GM19099 (cell line): ENCODE results near the gene TENT4B.

ENCODE experiments used
- POLR2A ChIP-seq: IDR thresholded peaks from 3 replicates; pipeline ENCODE4 v1.6.1; 2011; ENCODE audit warnings: low read depth; ENCODE audit not compliant: insufficient read length; ENCODE audit errors: extremely low read depth

Gene TENT4B

GRCh38 chr16:50201787-50202186, 48.7 kb downstream of the TENT4B start:
- no peak for TF ChIP-seq POLR2A

GRCh38 chr16:50202926-50203624, 50.0 kb downstream of the TENT4B start:
- no peak for TF ChIP-seq POLR2A

- TF ChIP-seq POLR2A: no peak
These were observed 50.6 kb downstream of the TENT4B start for GRCh38 chr16:50203681-50204080.

GRCh38 chr16:50204453-50205108, 51.5 kb downstream of the TENT4B start:
- no peak for TF ChIP-seq POLR2A

GRCh38 chr16:50207652-50208051, 54.5 kb downstream of the TENT4B start:
- no peak for TF ChIP-seq POLR2A

GRCh38 chr16:50208460-50208931, 55.4 kb downstream of the TENT4B start:
- no peak for TF ChIP-seq POLR2A

- no peak for TF ChIP-seq POLR2A
These were observed 56.6 kb downstream of the TENT4B start for GRCh38 chr16:50209546-50210265.

- no peak for TF ChIP-seq POLR2A
These were observed 57.3 kb downstream of the TENT4B start for GRCh38 chr16:50210266-50211038.

GRCh38 chr16:50213939-50214519, 60.9 kb downstream of the TENT4B start:
- no peak for TF ChIP-seq POLR2A

- no peak for TF ChIP-seq POLR2A
These were observed 62.6 kb downstream of the TENT4B start for GRCh38 chr16:50215680-50216079.

GRCh38 chr16:50216231-50216630, 63.1 kb downstream of the TENT4B start:
- no peak for TF ChIP-seq POLR2A

- TF ChIP-seq POLR2A: no peak
These were observed 66.4 kb downstream of the TENT4B start for GRCh38 chr16:50219402-50219975.

- TF ChIP-seq POLR2A: no peak
These were observed 71.2 kb downstream of the TENT4B start for GRCh38 chr16:50224286-50224685.

- no peak for TF ChIP-seq POLR2A
These were observed 74.0 kb downstream of the TENT4B start for GRCh38 chr16:50227120-50227519.
